Measurements from ENCODE around the gene HSD17B8.

HSD17B8 gene

DNA sequence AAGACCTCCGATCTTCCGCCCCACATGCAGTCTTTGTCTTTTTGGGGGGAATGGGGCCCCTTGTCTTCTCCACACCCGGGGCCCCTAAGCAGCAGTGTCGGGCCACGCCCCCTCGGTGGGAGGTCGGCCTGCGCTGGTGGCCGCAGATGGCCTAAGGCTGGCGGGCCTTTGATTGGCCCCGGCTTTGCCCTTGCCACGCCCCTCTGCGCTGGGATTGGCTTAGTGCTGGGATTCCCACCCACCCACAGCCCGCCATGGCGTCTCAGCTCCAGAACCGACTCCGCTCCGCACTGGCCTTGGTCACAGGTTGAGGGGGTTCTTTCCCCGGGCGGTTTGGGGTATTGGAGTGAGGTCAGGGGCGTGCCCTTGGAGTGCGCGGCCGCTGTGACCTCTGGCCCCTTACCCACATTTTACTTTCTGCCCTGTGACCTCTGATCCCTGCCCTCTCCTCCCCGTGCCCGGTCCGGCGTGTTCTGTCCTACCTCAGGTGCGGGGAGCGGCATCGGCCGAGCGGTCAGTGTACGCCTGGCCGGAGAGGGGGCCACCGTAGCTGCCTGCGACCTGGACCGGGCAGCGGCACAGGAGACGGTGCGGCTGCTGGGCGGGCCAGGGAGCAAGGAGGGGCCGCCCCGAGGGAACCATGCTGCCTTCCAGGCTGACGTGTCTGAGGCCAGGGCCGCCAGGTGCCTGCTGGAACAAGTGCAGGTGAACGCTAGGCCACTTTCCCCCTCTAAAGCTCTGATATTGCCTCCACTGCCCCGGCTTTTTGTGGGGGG, at the start of gene HSD17B8:
TSS of gene HSD17B8 (plus strand) at position 241 of the 776 bp plus-strand sequence. CDS start at position 255, 14 bp downstream.
- peak; percentile 86 to 95 (median 88) for DNase-seq (ENCODE audit: low read depth in 3 of 3)

DNA sequence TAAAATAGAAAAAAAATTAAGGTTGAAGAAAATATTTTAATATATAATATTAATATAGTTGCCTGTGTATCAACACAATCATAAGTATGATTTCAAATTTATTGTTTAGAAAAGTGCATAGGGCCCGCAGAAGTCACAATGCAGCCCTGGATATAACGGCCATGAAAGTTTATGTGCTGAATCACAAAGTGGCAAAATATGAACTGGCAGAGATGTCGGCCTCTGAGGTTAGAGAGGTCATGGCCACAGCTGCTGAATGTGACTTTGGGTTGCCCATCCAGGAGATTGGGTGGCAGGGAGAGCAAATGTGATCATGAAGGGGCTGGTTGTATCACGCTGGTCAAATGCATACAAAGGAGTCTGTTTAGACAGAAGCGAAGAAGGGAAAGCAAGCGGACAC, 47.9 kb upstream of the HSD17B8 start:
- DNase-seq (ENCODE audit: low read depth in 3 of 3): no peak

DNA sequence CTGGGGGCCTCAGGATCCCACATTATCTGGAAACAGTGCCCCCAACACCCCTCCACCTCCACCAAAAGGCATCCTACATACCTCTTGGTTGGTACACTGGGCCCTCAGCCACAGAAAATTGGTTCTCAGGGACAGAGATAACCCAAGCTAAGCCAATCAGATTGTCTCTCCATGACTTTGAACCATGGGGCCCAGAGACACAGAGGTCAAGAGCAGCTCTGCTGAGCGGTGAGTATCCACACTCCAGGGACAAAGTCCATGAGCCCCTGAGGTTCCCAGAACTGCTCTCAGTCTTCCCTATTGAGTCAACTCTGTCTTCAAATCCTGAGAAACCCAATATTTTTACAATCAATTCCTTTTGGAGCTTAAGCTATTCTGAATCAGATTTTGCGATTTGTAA, 47.5 kb upstream of the HSD17B8 start:
- no peak for DNase-seq (ENCODE audit: low read depth in 3 of 3)

DNA sequence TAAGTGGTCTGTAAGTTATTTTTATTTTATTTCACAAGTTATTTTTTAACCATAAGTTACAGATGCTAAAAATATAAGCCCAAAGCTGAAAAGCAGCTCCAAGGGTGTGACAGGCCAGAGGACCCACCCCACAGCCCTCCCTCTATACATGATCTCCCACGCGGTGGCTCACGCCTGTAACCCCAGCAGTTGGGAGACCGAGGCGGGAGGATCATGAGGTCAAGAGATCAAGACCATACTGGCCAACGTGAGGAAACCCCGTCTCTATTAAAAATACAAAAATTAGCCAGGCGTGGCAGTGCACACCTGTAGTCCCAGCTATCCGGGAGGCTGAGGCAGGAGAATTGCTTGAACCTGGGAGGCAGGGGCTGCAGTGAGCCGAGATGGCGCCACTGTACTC, 44.4 kb upstream of the HSD17B8 start:
- DNase-seq (ENCODE audit: low read depth in 3 of 3): no peak

GRCh38 chr6:33160728-33161344, 43.6 kb upstream of the HSD17B8 start:
- no peak for DNase-seq (ENCODE audit: low read depth in 3 of 3)

GRCh38 chr6:33161354-33162331, 42.8 kb upstream of the HSD17B8 start:
- DNase-seq (ENCODE audit: low read depth in 3 of 3): peak; percentile 62 to 82 (median 62)

DNA sequence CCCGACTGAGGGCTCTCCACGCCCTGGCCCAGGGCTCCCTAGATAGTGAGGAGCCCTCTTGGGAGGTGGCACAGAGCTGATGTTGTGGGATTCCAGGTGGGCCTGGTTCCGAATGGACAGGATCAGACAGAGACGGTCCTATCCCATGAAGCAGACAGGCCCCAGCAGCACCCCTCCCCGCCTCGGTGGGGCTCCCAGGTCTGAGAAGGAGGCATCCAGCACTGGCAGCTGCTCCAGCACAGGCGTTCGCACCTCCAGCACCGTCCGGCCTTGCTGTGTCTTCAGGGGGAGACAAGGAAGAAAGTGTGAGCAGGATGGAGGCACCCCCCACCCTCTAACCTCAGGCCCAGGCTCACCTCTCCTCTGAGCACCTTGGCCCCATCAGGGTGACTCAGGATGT, 40.9 kb upstream of the HSD17B8 start:
- DNase-seq (ENCODE audit: low read depth in 3 of 3): no peak

DNA sequence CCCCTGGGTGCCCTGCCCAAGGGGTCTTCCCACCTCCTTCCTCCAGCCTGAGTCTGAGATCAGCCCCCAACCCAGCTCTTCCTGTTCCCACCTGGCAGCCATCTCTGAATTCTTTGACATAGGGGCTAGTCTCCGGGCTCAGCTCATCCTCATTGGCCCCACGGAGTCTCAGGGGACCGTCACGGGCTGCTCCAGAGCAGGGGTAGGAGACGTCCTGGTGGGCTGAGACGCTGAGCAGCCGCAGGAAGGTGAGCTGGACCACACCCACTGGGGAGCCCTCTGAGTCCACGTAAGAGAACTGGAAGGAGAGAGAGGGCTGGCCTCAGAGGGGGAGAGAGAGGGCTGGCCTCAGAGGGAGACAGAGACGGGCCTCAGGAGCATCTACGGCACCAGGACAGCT, 40.3 kb upstream of the HSD17B8 start:
- no peak for DNase-seq (ENCODE audit: low read depth in 3 of 3)

GRCh38 chr6:33164665-33165373, 39.6 kb upstream of the HSD17B8 start:
- no peak for DNase-seq (ENCODE audit: low read depth in 3 of 3)

DNA sequence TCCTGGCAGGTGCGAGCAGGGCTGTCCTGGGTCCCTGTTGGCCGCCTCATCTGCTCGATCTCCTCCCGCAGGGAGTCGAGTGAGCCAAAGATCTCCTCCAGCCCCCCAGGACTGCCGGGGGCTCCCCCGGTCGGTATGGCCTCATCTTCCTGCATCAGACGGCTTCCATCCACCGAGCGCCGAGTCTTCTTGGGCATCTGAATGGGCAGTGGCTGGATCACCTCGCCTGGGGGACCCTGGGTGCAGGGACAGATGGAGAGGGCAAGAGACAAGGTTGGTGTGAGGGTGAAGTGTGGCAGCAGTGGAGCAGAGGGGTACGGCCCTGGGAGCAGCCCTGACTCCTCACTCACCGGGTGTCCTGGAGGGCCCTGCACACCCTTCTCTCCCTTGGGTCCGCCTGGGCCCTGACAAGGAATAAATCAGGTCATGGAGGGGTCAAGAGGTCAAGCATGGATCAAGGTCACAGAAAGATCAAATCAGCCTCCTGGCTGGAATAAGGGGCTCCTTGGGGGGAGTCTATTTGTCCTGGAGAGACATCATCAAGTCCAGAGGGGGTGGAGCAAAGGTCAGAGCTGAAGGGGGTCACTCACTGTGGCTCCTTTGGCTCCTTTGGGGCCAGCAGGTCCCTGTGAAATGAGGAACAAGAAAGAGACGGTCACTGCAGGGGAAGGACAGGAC, 38.7 kb upstream of the HSD17B8 start:
- no peak for DNase-seq (ENCODE audit: low read depth in 3 of 3)

- DNase-seq (ENCODE audit: low read depth in 3 of 3): no peak
Observed at GRCh38 chr6:33166363-33166762, 38.1 kb upstream of the HSD17B8 start.

GRCh38 chr6:33166811-33167210, 37.6 kb upstream of the HSD17B8 start:
- no peak for DNase-seq (ENCODE audit: low read depth in 3 of 3)

GRCh38 chr6:33167374-33168283, 36.8 kb upstream of the HSD17B8 start:
- no peak for DNase-seq (ENCODE audit: low read depth in 3 of 3)

DNA sequence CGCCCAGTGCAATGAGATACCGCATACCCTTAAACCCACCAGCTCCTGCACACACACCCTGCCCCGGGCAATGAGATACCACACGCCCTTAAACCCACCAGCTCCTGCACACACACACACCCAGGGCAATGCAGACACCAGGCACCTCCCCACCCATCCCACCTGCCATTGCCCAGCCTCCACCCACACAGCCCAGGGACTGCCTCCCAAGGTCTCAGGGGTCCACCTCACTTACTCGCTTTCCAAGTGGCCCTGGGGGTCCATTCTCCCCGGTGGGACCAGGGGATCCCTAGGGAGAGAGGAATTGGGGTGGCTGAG, 36.2 kb upstream of the HSD17B8 start:
- DNase-seq (ENCODE audit: low read depth in 3 of 3): no peak

- no peak for DNase-seq (ENCODE audit: low read depth in 3 of 3)
Observed at GRCh38 chr6:33168639-33169038, 35.8 kb upstream of the HSD17B8 start.

- no peak for DNase-seq (ENCODE audit: low read depth in 3 of 3)
Observed at GRCh38 chr6:33169291-33170175, 34.9 kb upstream of the HSD17B8 start.

DNA sequence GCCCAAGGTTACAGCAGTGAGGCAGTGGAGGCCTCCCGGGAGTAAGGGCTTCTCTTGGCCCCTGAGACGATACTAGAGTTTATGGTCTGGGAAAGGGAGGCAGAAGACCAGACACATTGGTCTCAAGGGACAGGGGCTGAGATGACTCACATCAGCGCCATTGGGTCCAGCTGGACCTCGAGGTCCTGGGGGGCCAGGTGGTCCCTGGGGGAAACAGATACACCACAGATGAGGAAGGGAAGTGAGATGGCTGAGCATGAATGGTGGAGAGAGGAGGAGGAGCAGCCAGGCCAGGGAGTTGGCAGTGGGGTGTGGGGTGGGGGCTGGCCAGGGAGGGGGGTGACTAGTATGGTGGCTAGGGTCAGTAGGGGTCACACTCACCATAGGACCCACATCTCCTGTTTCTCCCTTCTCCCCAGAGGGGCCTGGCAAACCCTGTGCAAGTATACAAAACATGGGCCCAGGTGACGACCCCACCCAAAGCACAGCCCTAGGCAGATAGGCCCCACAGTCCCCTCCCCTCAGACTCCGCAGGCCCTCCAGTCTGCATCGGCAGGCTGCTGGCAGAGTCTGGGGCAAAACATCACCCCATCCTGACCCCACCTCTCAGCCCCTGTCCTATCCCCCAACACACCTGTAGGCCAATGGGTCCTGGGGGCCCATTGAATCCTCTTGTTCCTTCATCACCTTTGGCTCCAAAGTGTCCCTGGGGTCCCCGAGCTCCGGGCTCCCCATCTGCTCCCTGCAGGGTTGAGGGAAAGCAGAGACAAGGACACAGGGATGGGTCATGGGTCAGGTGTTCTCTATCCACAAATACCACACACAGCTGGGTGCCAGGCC, 34.1 kb upstream of the HSD17B8 start:
- DNase-seq (ENCODE audit: low read depth in 3 of 3): no peak

Data from stimulated activated CD4-positive, alpha-beta T cell treated with anti-CD3 and anti-CD28 coated beads, TNF-alpha, amount 100 ng/mL, for 24 hours (primary cell).